Measurements from ENCODE around the gene MRM2. TPM values are rescaled to one million over a fixed set of nuclear protein-coding genes. Genes with fewer than 3 reads are reported as not detected.

MRM2 gene
- polyA plus RNA-seq, 3 donors = 9.2 to 32.5 (median 26.7) TPM

- H3K27ac Mint-ChIP-seq = peak overlapping the region in 2 of 7 donors; percentile 31 to 70
- no peak overlapping the region for H3K9ac ChIP-seq (ENCODE audit: insufficient read depth, low read length, poor library complexity, severe bottlenecking)
- no peaks in the 10 kb centered on the region for H3K9me3 ChIP-seq (replicated peaks in 1 of 2; ENCODE audit: control insufficient read depth in 1 of 2, insufficient read depth in 1 of 2, low read length in 2 of 2)
- H3K4me2 ChIP-seq (replicated peaks; ENCODE audit: extremely low read depth, low read length, poor library complexity, severe bottlenecking) = no peak overlapping the region
- 91% methylated on average over 8 of the region's 8 CpGs for WGBS (ENCODE audit: insufficient coverage)
- no peaks in the 10 kb centered on the region for H3K4me1 Mint-ChIP-seq
- peaks cover 0 to 7% (median 2%) of the 10 kb centered on the region in 7 donors for H3K9me3 Mint-ChIP-seq
- H3K27ac ChIP-seq (ENCODE audit: low read depth in 1 of 2, low read length in 2 of 2) = no peak overlapping the region
- H3K4me1 ChIP-seq (ENCODE audit: control insufficient read depth in 1 of 2, insufficient read depth in 2 of 2, low read length in 2 of 2) = no peaks in the 10 kb centered on the region
- no peaks in the 10 kb centered on the region for H3K27me3 Mint-ChIP-seq (ENCODE audit: low read depth in 3 of 3)
- no peak for DNase-seq
- peaks cover 3% of the 10 kb centered on the region for H4K20me1 ChIP-seq (ENCODE audit: insufficient read depth, low read length)
- H3K4me3 Mint-ChIP-seq = no peak overlapping the region
- intact Hi-C loops (cut with micrococcal nuclease) = no loop called here
- H3K27me3 ChIP-seq (ENCODE audit: control insufficient read depth in 2 of 2, insufficient read depth in 2 of 2, low read length in 2 of 2) = no peaks in the 10 kb centered on the region
- H2AFZ ChIP-seq (ENCODE audit: insufficient read depth, low read depth, low read length, poor library complexity, severe bottlenecking) = no peak overlapping the region
- H3K36me3 ChIP-seq (replicated peaks in 1 of 2; ENCODE audit: control insufficient read depth in 1 of 2, insufficient read depth in 2 of 2, low read length in 2 of 2) = peaks cover 69 to 87% of the 10 kb centered on the region in 2 donors
- peaks cover 82 to 94% of the 10 kb centered on the region in 2 donors for H3K36me3 Mint-ChIP-seq
- TF ChIP-seq, protein P1, sequence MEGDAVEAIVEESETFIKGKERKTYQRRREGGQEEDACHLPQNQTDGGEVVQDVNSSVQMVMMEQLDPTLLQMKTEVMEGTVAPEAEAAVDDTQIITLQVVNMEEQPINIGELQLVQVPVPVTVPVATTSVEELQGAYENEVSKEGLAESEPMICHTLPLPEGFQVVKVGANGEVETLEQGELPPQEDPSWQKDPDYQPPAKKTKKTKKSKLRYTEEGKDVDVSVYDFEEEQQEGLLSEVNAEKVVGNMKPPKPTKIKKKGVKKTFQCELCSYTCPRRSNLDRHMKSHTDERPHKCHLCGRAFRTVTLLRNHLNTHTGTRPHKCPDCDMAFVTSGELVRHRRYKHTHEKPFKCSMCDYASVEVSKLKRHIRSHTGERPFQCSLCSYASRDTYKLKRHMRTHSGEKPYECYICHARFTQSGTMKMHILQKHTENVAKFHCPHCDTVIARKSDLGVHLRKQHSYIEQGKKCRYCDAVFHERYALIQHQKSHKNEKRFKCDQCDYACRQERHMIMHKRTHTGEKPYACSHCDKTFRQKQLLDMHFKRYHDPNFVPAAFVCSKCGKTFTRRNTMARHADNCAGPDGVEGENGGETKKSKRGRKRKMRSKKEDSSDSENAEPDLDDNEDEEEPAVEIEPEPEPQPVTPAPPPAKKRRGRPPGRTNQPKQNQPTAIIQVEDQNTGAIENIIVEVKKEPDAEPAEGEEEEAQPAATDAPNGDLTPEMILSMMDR (IDR thresholded peaks at IDR 0.05) = no peak
- no peak overlapping the region for H3K4me3 ChIP-seq (replicated peaks in 1 of 3; ENCODE audit: low read depth in 2 of 3, low read length in 3 of 3)
- H3K79me2 ChIP-seq (ENCODE audit: insufficient read depth, low read length) = no peaks in the 10 kb centered on the region
These were observed 32.1 kb downstream of the MRM2 start for GRCh38 chr7:2209961-2210323.

- intact Hi-C loops (cut with micrococcal nuclease) = no loop called here
- Histone ChIP-seq H3K4me2 (replicated peaks; ENCODE audit: extremely low read depth, low read length, poor library complexity, severe bottlenecking) (no peak overlapping the region), H3K27ac (ENCODE audit: low read depth in 1 of 2, low read length in 2 of 2) (no peak overlapping the region), H3K9ac (ENCODE audit: insufficient read depth, low read length, poor library complexity, severe bottlenecking) (no peak overlapping the region), H3K9me3 (replicated peaks in 1 of 2; ENCODE audit: control insufficient read depth in 1 of 2, insufficient read depth in 1 of 2, low read length in 2 of 2) (no peaks in the 10 kb centered on the region), H3K27me3 (ENCODE audit: control insufficient read depth in 2 of 2, insufficient read depth in 2 of 2, low read length in 2 of 2) (no peaks in the 10 kb centered on the region), H2AFZ (ENCODE audit: insufficient read depth, low read depth, low read length, poor library complexity, severe bottlenecking) (no peak overlapping the region), H3K4me3 (replicated peaks in 1 of 3; ENCODE audit: low read depth in 2 of 3, low read length in 3 of 3) (no peak overlapping the region), H3K79me2 (ENCODE audit: insufficient read depth, low read length) (no peaks in the 10 kb centered on the region), H3K4me1 (ENCODE audit: control insufficient read depth in 1 of 2, insufficient read depth in 2 of 2, low read length in 2 of 2) (no peaks in the 10 kb centered on the region), H3K36me3 (replicated peaks in 1 of 2; ENCODE audit: control insufficient read depth in 1 of 2, insufficient read depth in 2 of 2, low read length in 2 of 2) (peaks cover 64 to 85% of the 10 kb centered on the region in 2 donors), H4K20me1 (ENCODE audit: insufficient read depth, low read length) (peaks cover 3% of the 10 kb centered on the region)
- Mint-ChIP-seq H3K27me3 (ENCODE audit: low read depth in 3 of 3) (no peaks in the 10 kb centered on the region), H3K9me3 (peaks cover 0 to 7% (median 2%) of the 10 kb centered on the region in 7 donors), H3K36me3 (peaks cover 82 to 93% of the 10 kb centered on the region in 2 donors), H3K27ac (peak overlapping the region in 5 of 7 donors; percentile 7 to 70 (median 29)), H3K4me1 (peaks cover under 1% of the 10 kb centered on the region), H3K4me3 (no peak overlapping the region)
- TF ChIP-seq, protein P1 (IDR thresholded peaks at IDR 0.05) = peak; percentile 43
- no peak for DNase-seq
- WGBS (ENCODE audit: insufficient coverage) = 84% methylated on average over 18 of the region's 21 CpGs
These were observed 32.7 kb downstream of the MRM2 start for GRCh38 chr7:2209146-2209960.
